BLaER1 (cell line): ENCODE measurements around the gene OR2T27.

ENCODE experiments used
- H3K27ac ChIP-seq: shearing (Covaris generic); formaldehyde crosslinking; 2 replicates; pipeline ENCODE4 v1.8.1; 2022
- H3K27me3 ChIP-seq: shearing (Covaris generic); formaldehyde crosslinking; 2 replicates; pipeline ENCODE4 v1.8.1; 2022
- H3K36me3 ChIP-seq: shearing (Covaris generic); formaldehyde crosslinking; 2 replicates; pipeline ENCODE4 v1.8.1; 2022
- H3K4me1 ChIP-seq: shearing (Covaris generic); formaldehyde crosslinking; 2 replicates; pipeline ENCODE4 v1.8.1; 2022
- H3K4me2 ChIP-seq: shearing (Covaris generic); formaldehyde crosslinking; 2 replicates; pipeline ENCODE4 v1.8.1; 2022
- H3K4me3 ChIP-seq: shearing (Covaris generic); formaldehyde crosslinking; 2 replicates; pipeline ENCODE4 v1.8.1; 2022
- H3K9ac ChIP-seq: shearing (Covaris generic); formaldehyde crosslinking; 2 replicates; pipeline ENCODE4 v1.8.1; 2022
- H3K9me3 ChIP-seq: shearing (Covaris generic); formaldehyde crosslinking; 2 replicates; pipeline ENCODE4 v1.8.1; 2022
- H4K20me1 ChIP-seq: shearing (Covaris generic); formaldehyde crosslinking; 2 replicates; pipeline ENCODE4 v1.8.1; 2022
- Cebpa-rat ChIP-seq: shearing (Covaris generic); IDR thresholded peaks from 2 replicates; pipeline ENCODE4 v1.8.1; 2022

Gene OR2T27

GRCh38 chr1:248613742-248614141 lies 41.6 kb downstream of the OR2T27 start:
- no peaks in the 10 kb centered on the region for H3K27me3 ChIP-seq
- H3K36me3 ChIP-seq: no peaks in the 10 kb centered on the region
- H3K9ac ChIP-seq: no peak overlapping the region
- no peak overlapping the region for H3K27ac ChIP-seq
- H3K4me1 ChIP-seq: no peaks in the 10 kb centered on the region
- no peak for TF ChIP-seq Cebpa-rat
- H3K4me3 ChIP-seq: no peak overlapping the region
- H3K9me3 ChIP-seq: no peaks in the 10 kb centered on the region
- H4K20me1 ChIP-seq: no peaks in the 10 kb centered on the region
- H3K4me2 ChIP-seq: no peak overlapping the region

- no peak overlapping the region for H3K27ac ChIP-seq
- no peak overlapping the region for H3K4me2 ChIP-seq
- H3K9ac ChIP-seq: no peak overlapping the region
- no peaks in the 10 kb centered on the region for H3K27me3 ChIP-seq
- H3K36me3 ChIP-seq: no peaks in the 10 kb centered on the region
- no peaks in the 10 kb centered on the region for H3K4me1 ChIP-seq
- TF ChIP-seq Cebpa-rat: no peak
- H3K9me3 ChIP-seq: no peaks in the 10 kb centered on the region
- H4K20me1 ChIP-seq: no peaks in the 10 kb centered on the region
- no peak overlapping the region for H3K4me3 ChIP-seq
Observed at GRCh38 chr1:248611883-248612414, 43.4 kb downstream of the OR2T27 start.

GRCh38 chr1:248610301-248610700 lies 45.0 kb downstream of the OR2T27 start:
- Histone ChIP-seq H3K27ac (no peak overlapping the region), H3K4me2 (no peak overlapping the region), H3K4me3 (no peak overlapping the region), H3K9me3 (no peaks in the 10 kb centered on the region), H4K20me1 (no peaks in the 10 kb centered on the region), H3K36me3 (no peaks in the 10 kb centered on the region), H3K9ac (no peak overlapping the region), H3K4me1 (no peaks in the 10 kb centered on the region), H3K27me3 (no peaks in the 10 kb centered on the region)
- no peak for TF ChIP-seq Cebpa-rat
